Measurements from ENCODE around the gene UCK1.

The UCK1 gene

GRCh38 chr9:131530920-131531832 lies at the start of gene UCK1:
Gene UCK1 (minus strand): TSS chr9:131531263. CDS start chr9:131531174, 89 bp downstream.
- Histone ChIP-seq H3K36me3 (replicated peaks; ENCODE audit: insufficient read depth, low read length) (no peaks in the 10 kb centered on the region), H3K9ac (ENCODE audit: low read length) (peak within 1 kb of the TSS; percentile 85), H3K4me2 (ENCODE audit: low read depth, low read length) (peak within 1 kb of the TSS; percentile 98), H3K4me3 (ENCODE audit: low read length) (peak within 1 kb of the TSS; percentile 75), H2AFZ (ENCODE audit: low read length) (peak within 1 kb of the TSS; percentile 98), H3K4me1 (ENCODE audit: low read length) (peaks cover 11% of the 10 kb centered on the region; the same call in 1 of the 2 replicates), H4K20me1 (ENCODE audit: insufficient read depth, low read length) (no peaks in the 10 kb centered on the region), H3K27me3 (replicated peaks; ENCODE audit: insufficient read depth, low read length) (no peaks in the 10 kb centered on the region), H3K9me2 (replicated peaks; ENCODE audit: insufficient read depth, low read length) (no peaks in the 10 kb centered on the region), H3F3A (ENCODE audit: insufficient read depth, low read length) (no peaks in the 10 kb centered on the region), H3K9me3 (replicated peaks; ENCODE audit: insufficient read depth, low read length) (no peaks in the 10 kb centered on the region), H3K79me2 (ENCODE audit: low read length) (peaks cover 23% of the 10 kb centered on the region), H3K27ac (ENCODE audit: low read length) (no peak within 1 kb of the TSS)
- DNase-seq, result peak; percentile 85
- no peak for TF ChIP-seq CTCF (IDR thresholded peaks at IDR 0.05; ENCODE audit: low read length)

GRCh38 chr9:131580358-131580757 lies 49.3 kb upstream of the UCK1 start:
- Histone ChIP-seq H3F3A (ENCODE audit: insufficient read depth, low read length) (no peaks in the 10 kb centered on the region), H3K9ac (ENCODE audit: low read length) (no peak overlapping the region), H3K4me3 (ENCODE audit: low read length) (no peak overlapping the region), H3K9me2 (replicated peaks; ENCODE audit: insufficient read depth, low read length) (no peaks in the 10 kb centered on the region), H3K4me2 (ENCODE audit: low read depth, low read length) (no peak overlapping the region), H3K27ac (ENCODE audit: low read length) (no peak overlapping the region), H3K4me1 (ENCODE audit: low read length) (no peaks in the 10 kb centered on the region), H2AFZ (ENCODE audit: low read length) (no peak overlapping the region), H3K79me2 (ENCODE audit: low read length) (no peaks in the 10 kb centered on the region), H3K9me3 (replicated peaks; ENCODE audit: insufficient read depth, low read length) (no peaks in the 10 kb centered on the region), H3K27me3 (replicated peaks; ENCODE audit: insufficient read depth, low read length) (no peaks in the 10 kb centered on the region), H3K36me3 (replicated peaks; ENCODE audit: insufficient read depth, low read length) (peaks cover 3% of the 10 kb centered on the region; the same call in 1 of the 2 replicates), H4K20me1 (ENCODE audit: insufficient read depth, low read length) (no peaks in the 10 kb centered on the region; the same call in 1 of the 2 replicates)
- no peak for TF ChIP-seq EZH2 (optimal IDR thresholded peaks at IDR 0.05; ENCODE audit: low read depth, low read length)
- no peak for TF ChIP-seq EZH2phosphoT487 (IDR thresholded peaks at IDR 0.05; ENCODE audit: low read length)
- no peak for TF ChIP-seq CTCF (IDR thresholded peaks at IDR 0.05; ENCODE audit: low read length)
- no peak for DNase-seq

- H3K9me2 ChIP-seq (replicated peaks; ENCODE audit: insufficient read depth, low read length), result no peaks in the 10 kb centered on the region
- H2AFZ ChIP-seq (ENCODE audit: low read length), result no peak overlapping the region
- no peaks in the 10 kb centered on the region; the same call in 1 of the 2 replicates for H4K20me1 ChIP-seq (ENCODE audit: insufficient read depth, low read length)
- H3K79me2 ChIP-seq (ENCODE audit: low read length), result no peaks in the 10 kb centered on the region
- TF ChIP-seq EZH2 (optimal IDR thresholded peaks at IDR 0.05; ENCODE audit: low read depth, low read length) (no peak), CTCF (IDR thresholded peaks at IDR 0.05; ENCODE audit: low read length) (no peak), EZH2phosphoT487 (IDR thresholded peaks at IDR 0.05; ENCODE audit: low read length) (no peak)
- no peak for DNase-seq
- no peak overlapping the region for H3K4me2 ChIP-seq (ENCODE audit: low read depth, low read length)
- no peaks in the 10 kb centered on the region for H3F3A ChIP-seq (ENCODE audit: insufficient read depth, low read length)
- no peaks in the 10 kb centered on the region for H3K27me3 ChIP-seq (replicated peaks; ENCODE audit: insufficient read depth, low read length)
- no peaks in the 10 kb centered on the region for H3K9me3 ChIP-seq (replicated peaks; ENCODE audit: insufficient read depth, low read length)
- H3K27ac ChIP-seq (ENCODE audit: low read length), result no peak overlapping the region
- no peaks in the 10 kb centered on the region for H3K4me1 ChIP-seq (ENCODE audit: low read length)
- no peak overlapping the region for H3K9ac ChIP-seq (ENCODE audit: low read length)
- H3K4me3 ChIP-seq (ENCODE audit: low read length), result no peak overlapping the region
- peaks cover 3% of the 10 kb centered on the region; the same call in 1 of the 2 replicates for H3K36me3 ChIP-seq (replicated peaks; ENCODE audit: insufficient read depth, low read length)
Measured at GRCh38 chr9:131579789-131580211, 48.7 kb upstream of the UCK1 start.

Data from MM.1S (cell line).